GM21526 (cell line): ENCODE measurements around the gene SHMT2.

Source experiments
- ATAC-seq: cut with Tn5 transposase; IDR thresholded peaks from one replicate; pipeline ENCODE4 v1.9.1; 2021; ENCODE audit warnings: moderate library complexity; ENCODE audit not compliant: unreplicated experiment, low FRiP score

The SHMT2 gene

DNA sequence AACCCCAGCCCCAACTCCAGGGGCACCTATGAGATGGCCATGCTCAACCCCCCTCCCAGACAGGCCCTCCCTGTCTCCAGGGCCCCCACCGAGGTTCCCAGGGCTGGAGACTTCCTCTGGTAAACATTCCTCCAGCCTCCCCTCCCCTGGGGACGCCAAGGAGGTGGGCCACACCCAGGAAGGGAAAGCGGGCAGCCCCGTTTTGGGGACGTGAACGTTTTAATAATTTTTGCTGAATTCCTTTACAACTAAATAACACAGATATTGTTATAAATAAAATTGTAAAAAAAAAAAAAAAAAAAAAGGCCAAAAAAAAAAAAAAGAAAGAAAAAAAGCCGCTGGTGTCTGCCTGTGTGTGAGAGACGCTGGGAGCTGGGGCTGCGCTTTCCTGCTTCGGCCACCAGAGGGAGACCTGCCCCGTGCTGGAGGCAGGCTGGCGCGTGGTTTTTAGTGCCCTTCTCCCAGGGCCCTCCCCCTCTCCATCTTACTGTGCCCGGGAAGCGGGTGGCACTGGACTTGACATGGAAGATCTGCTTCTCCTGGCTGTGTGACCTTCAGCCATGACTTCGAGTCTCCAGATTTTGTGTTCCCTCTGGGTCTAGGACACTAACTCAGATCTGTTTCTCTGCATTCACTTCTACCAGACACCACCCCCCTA, 16.3 kb upstream of the SHMT2 start:
- no peak for ATAC-seq

GRCh38 chr12:57213763-57214397, 15.6 kb upstream of the SHMT2 start:
- ATAC-seq, result no peak

GRCh38 chr12:57214398-57214781, 15.1 kb upstream of the SHMT2 start:
- no peak for ATAC-seq

DNA sequence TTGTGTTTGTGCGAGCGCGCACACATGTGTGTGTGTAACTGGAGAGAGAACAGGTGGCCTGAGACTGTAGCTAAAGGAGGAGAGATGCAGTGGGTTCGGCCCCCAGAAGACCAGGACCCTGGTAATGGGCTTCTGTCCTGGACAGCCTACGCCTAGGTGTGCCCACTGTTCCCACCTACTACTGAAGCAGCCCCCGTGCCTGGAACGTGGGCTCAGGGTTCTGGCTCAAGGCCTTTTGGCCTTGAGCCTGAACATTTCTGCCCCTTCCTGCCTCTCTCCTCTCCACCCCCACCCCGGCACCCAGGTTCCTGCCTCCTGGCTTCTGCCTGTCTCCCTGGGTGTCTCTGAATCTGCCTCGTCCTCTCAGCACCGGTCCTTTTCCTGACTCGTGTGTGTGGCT, 14.4 kb upstream of the SHMT2 start:
- no peak for ATAC-seq

DNA sequence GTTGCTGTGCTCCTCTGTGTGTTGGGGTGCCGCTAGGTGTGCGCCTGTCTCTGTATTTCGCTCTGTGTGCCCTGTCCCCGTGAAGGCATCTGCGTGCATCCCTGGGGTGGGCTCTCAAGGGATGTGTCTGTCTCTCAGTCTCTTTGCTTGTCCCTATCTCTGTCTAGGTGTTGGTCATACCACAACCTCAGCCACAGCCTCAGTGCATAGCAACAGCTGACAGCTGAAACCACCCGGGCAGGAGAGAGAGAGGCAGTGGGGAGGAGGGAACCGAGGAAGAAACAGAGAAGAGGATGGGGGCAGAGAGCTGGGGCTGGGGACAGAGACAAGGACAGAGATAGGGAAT, 13.9 kb upstream of the SHMT2 start:
- no peak for ATAC-seq

DNA sequence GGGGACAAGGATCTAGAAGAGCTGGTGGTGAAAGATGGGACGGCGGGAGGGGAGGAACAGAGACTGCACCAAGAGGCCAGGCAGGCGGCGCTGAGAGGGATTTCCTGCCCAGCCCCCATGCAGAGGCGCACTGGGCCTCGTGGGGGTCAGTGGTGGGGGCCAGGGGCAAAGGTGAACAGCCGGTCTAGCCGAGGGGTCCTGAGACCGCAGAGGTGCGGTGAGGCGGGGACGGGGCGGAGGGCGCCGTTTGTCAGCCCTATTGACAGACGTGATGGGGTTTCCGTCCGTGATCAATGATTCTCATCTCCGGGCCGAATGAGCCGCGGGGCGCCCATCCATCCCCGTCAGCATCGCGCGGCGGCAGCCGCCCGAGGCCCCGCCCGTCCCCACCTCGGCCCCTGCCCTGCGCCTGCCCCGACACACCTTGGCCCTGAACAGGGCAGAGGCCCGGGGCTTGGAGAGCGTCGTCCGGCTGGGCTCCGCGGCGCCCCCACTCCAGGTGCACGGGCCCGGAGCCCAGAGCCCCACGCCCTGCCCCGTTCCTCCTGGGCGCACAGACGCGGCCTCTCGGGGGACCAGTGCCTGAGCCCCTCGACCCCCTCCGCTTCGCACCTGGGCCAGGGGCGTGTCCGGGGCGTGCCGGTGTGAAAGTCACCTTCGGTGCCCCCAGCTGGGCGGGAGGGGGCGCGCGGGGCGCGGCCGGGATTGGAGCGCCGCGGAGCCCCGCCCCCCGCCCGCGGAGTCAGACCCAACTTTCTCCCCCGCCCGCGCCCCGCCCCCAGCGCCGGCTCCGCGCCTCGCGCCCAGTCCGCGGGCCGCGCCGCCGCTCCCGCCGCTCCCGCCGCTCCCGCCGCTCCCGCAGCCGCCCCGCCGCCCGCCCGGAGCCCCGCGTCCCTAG, 13.2 kb upstream of the SHMT2 start, which contains the start of gene NXPH4:
TSS of gene NXPH4 (plus strand) at position 781 of the 898 bp plus-strand sequence. CDS start 176 bp downstream, outside the sequence.
- no peak for ATAC-seq

DNA sequence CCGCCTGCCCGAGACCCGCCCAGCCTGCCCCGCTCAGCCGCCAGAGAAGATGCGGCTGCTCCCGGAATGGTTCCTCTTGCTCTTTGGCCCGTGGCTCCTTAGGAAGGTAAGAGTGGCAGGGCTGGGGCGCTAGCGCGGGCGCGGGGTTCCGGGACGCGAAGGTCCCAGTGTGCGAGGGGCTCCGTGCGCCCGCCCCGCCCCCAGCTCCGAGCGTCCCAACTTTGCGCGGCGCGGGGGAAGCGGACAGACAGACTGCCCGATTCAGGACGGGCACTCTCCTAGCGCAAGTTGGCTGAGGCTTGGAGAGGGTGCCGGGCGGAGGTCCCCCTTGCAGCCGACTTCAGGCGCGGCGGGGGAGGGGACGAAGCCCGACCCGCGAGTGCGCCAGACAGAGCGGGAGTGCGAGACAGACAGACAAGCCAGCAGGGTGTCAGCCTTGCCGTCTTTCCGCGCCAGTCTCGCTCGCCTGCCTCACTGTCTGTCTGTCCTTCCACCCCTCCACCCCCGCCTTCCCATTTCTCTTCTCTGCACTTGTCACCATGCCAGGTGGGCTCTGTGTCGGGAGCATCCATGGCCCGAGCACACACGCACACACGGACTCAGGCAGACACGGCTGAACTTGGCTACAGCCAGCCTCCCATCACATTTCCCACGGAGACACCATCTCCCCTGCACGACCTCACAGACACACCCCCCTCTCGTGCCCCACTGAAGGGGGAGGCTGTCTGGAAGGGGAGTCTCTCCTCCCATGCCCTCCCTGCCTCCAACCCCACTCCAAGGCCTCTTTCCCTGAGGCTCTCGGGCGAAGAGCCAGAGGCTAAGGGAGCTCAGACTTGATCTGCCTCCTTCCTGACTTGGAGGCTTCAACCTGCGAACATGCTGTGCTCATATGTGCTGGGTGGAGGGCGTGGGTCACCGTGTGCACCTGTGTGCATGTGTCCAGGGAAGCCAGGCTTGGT, 12.3 kb upstream of the SHMT2 start:
- no peak for ATAC-seq

GRCh38 chr12:57218030-57218853, 11.3 kb upstream of the SHMT2 start:
- no peak for ATAC-seq

- ATAC-seq, result no peak
Observed at GRCh38 chr12:57219205-57219992, 10.1 kb upstream of the SHMT2 start.

- no peak for ATAC-seq
Observed at GRCh38 chr12:57219993-57220754, 9.3 kb upstream of the SHMT2 start.

DNA sequence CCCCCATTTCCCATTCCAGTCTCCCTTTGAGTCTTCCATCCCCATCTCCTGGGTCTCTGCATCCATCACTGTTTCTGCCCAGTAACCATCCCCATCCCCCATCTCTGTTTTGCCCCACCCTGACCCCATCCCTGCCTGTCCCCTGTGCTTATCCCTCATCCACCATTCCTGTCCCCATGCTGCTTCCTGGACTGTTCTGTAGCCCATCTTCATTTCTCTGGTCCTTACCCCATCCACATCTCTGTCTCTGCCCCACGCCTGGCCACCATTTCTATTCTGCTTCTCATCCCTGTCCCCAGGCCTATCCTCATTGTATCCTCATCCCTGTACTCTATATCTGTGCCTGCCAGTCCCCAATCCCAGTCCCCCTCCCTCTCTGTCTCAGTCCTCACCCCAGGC, 8.7 kb upstream of the SHMT2 start:
- no peak for ATAC-seq

DNA sequence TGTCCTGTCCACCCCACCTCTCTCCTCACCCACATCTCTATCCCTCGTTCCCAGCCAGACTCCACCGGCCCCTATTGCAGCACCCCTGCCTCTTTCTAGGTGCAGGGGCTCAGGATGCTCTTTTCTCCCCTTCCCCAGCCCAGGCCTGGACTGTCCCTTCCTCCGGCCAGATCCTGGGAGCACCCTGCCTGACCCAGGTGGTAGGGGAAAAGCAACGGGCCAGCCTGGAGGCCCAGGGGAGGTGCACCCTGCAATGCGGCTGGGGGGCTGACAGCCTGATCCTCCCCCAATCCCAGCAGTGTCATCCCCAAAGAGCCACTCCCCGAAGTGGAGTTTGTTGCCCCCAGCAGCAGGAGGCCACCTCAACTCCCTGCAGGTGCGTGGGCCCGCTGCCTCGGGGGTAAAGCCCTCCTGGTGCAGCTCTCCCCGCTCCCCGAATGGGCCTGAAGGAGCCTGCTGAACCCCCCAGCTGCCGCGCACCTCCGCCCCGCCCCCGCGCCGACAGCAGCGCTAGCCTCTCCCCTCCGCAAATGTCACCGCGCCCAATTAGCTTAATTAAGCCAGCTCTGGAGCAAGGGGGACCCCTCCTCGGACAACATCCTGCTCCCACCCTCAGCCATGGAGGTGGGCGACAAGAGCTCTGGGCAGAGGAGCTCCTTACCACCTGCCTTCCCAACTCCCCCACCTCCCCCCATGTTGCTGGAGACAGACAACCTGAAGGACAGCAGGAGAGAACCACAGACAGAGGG, 8.2 kb upstream of the SHMT2 start:
- no peak for ATAC-seq

DNA sequence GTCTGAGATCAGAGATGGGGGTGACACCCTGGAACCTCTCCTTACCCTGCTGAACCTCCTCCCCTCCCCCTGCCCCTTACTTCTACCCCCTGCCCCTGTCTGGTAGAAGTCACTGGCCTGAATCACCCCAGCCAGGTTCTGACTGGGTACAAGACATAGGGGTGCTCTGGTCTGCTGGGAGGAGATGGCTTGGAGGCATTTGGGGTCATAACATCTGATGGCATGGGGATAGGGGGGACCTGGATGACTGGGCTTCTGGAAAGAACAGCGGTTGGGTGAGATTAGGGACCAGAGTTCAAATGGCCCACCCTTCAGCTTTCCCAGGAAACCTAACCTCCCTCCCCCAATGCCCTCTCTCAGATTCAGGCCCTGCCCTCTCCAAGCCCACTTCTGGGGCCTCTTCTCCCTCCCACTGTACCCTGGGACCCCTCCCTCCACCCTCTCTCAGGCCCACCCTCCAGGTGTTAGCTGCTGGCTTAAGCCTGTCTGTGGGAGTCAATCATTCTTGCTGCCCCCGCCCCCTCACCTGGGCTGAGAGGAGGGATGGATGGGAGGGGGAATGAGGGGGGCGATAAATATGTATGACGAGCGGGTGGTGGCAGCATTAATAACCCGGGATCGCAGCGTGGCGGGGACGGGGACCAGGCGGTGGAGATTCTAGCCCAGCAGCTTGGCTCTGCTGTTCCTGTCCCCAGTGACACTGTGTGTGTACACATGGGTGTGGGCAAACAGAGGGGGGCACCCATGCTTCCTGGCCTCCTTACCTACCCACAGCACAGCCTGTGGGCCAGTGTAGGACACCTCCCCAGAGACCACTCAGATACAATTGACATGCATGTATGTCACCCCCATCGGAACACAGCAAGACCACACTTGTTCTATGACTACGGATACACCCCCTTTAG, 7.0 kb upstream of the SHMT2 start:
- ATAC-seq, result no peak

DNA sequence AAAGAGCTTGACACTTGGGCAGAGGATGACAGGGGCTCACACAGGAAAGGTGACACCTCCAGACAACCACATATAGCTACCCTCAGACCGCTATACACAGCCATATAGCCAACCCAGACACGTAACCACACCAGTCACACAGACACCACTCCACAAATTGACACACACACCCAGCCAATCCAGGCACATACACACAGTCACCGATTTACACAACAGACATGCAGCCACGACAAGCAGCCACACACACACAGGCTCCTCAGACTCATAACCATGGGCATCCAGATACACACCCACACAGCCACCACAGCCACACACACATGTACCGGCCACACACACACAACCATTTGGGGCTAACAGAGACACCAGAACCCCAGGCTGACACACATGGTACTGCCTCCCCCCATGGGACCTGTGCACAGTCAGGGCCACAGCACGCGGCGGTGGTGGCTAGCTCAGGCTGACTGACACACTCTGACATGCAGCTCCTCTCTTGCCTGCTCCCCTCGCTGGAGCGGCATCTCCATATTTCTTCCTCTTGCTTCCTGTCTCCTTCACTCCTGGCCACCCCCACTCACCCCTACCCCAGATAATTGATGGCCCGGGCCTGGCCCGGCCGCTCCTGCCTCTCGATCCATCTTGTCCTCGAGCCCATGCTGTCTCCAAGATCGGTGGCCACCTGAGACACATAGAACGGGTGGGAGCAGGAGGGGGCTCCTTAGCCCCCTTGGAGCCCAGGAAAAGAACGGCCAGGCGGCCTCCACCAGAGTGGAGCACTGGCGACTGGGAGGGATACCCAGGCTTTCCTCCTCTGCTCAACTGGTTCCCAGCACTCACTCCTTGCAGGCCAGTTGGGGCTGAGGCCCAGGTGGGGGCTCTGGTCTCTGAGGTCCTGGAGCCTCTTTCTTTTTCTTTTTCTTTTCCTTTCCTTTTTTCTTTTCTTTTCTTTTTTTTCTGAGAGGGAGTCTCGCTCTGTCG, 6.0 kb upstream of the SHMT2 start:
- ATAC-seq, result no peak

DNA sequence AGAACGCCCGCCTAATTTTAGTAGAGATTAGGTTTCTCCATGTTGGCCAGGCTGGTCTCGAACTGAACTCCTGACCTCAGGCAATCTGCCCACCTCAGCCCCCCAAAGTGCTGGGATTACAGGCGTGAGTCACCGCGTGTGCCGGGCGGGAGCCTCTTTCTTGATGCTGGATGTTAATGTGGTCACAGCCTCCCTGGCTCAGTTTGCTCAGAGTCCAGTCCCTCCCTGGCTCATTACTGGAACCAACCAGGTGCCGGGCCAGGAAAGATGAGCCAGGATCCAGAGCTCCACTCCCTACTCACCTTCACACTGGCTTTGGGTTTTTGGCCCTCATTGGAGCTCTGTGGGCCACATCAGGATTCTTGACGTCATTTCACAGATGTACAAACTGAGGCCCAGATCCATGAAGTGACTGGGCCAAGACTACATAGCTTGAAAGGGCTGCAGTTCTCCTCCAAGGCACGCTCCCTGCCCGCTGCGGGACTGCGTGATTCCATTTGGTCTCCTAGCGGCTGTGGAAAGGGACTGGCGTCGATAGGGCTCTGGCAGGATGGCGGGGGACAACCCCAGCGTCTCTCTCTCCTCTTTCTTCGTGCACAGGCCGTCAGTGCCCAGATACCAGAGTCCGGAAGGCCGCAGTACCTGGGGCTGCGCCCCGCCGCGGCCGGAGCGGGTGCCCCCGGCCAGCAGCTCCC, 5.1 kb upstream of the SHMT2 start:
- no peak for ATAC-seq
